Measurements from ENCODE around the gene AHCYL2.
A peak's percentile ranks its signal among the peaks of the same experiment; 100 is the strongest.
"Not testable (repeated sequence)": the region's sequence is repeated elsewhere in the genome, so short reads cannot be mapped to it uniquely, and the experiment has no call there.

Gene AHCYL2

DNA sequence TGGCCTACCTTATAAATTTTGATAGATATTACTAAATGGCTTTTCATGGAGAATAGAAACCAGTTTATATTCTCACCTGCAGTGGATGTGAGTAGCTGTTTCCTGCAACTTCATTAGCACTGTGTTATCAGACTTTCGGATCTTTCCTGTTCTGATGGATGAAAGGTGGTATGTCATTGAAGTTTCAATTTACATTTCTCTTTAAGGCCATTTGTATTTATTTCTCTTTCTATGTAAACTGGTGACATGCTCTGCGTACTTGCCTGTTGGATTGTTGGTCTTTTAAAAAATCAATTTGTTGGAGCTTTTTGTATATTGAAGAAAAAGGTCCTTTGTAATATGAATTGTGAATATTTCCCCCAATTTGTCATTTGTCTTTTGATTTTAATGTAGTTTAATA is 113.6 kb downstream of the AHCYL2 start:
- Histone ChIP-seq H3K27ac (no peak overlapping the region), H3K4me3 (no peak overlapping the region)

DNA sequence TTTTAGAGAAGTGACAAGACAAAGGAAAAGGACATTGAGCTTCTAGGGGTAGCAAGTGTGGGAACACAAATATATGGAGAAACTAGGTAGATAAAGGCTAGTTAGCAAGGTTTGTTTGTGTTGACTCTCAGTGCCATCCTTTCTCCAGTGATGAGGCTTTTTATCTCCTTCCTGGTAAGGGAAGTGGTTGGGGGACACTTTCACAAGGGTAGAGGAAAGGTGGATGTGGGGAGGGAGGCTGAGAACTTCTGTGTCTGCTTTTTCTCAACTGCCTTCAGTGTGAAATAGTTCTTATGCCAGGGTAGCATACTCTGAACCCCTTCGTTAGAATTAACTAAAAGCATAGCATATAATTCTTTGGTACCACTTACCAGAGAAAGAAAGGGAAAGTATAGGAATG is 116.4 kb downstream of the AHCYL2 start:
- Histone ChIP-seq H3K27ac (no peak overlapping the region), H3K4me3 (no peak overlapping the region)

DNA sequence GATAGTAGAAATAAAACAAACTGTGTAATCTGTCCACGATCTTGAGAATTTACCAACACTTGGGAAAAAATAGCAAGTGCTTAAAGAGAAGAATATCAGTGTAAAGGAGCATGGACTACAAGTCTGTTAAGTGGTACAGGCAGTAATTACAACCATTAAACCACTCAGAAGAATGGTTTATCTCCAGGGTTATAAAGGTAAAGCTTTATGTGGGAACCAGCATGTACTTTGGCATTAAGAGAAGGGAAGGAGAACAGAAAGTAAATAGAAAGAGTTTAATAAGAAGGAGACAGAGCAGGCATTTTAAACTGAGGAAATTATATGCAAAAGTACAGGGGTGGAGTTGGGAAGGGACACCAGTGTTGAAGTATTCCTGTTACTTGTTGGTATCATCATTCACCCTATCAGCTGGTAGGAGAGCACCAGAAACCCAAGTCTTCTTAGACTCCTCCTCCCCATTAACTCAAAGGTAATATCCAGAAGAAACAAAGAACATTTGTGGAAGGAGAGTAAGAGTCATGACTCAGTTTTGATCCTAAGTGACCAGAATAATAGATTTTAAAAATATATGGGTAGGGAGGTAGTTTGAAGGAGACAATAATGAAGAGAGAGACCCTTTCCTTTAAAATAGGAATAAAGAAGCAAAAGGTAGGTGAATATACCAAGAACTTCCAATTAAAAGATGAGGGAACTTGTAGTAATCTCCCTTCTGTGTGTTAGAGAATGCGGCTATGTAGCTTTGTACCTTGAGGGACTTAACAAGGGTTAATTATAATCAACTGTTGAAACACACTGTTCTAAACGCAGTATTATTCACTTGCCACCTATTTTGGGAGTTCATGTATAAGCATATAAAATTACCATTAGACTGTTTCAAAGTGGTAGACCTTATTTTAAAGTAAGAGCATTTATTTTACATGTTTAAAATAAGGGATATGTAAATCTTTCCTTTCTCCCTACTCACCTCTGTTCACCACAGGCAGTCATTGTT is 117.3 kb downstream of the AHCYL2 start:
- Histone ChIP-seq H3K27ac (no peak overlapping the region), H3K4me3 (no peak overlapping the region)

DNA sequence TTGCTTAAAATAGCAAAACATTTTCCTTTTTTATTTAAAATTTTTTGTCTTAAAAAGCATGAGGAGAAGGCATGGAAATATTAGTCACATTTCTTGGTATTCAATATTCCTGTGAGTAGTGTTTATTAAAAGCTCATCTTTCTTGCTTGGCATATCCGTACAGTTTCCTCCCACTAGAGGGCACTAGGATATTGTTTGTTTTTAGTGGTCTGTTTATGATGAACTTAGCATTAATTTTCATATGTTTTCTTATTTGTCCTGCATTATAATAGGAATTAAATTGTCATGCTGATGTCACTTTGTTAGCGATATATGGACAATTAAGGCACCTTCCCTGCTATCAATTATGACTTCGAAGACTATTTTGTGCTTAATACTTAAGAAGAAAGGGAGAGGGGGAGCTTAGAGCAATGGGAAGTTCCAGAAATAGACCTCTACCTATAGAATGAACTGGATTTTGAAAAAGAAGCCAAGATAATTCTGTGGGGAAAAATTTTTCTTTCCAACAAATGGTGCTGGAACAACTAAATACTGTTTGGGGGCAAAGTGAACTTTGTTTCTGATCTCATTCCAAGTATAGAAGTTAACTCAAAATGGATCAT is 118.4 kb downstream of the AHCYL2 start:
- Histone ChIP-seq H3K4me3 (no peak overlapping the region), H3K27ac (no peak overlapping the region)

DNA sequence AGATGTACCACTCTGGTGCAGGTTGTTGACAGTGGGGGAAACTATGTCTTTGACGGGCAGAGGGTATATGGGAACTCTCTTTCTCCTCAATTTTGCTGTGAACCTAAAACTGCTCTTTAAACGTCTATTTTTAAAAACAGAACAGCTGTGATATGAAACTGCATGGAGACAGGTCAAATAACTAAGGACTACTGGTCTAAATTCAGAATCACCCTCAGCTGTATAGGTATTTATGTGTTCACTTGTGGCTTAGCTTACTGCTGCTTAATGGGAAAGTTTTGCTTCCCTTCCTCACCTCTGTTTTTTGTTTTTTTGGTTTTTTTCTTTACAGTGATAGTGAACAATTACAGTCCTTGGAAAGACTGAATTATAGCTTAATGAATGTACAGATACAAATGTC is 122.5 kb downstream of the AHCYL2 start:
- Histone ChIP-seq H3K27ac (no peak overlapping the region), H3K4me3 (no peak overlapping the region)

DNA sequence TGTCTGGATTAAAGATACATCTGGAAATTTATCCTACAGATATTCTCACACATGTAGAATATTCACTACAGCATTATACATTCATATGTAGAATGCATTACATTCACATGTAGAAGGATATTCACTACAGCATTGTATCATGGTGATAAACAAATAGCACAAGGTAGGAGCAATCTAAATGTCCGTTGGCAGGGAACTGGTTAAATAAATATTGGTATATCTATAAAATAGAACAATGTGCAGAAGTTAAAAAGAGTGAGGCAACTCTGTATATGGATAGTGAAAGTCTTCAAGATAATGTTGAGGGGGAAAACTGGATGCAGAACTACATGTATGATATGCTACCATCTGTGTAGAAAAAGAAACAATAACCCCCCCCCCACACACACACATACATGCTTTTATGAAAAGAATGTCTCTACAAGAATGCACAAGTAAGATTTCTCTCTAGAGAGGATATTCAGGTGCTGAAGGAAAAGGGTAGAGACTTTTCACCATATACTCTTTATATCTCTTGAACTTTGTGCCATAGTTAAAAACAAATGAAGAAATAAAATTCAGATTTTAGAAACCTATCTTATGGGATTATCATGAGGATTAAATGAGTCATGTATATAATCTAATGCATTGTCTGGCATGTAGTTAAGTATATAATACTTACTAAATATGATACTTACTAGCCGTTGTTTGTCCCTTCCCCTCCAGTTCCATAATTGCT is 123.4 kb downstream of the AHCYL2 start:
- no peak overlapping the region for H3K27ac ChIP-seq
- no peak overlapping the region for H3K4me3 ChIP-seq

DNA sequence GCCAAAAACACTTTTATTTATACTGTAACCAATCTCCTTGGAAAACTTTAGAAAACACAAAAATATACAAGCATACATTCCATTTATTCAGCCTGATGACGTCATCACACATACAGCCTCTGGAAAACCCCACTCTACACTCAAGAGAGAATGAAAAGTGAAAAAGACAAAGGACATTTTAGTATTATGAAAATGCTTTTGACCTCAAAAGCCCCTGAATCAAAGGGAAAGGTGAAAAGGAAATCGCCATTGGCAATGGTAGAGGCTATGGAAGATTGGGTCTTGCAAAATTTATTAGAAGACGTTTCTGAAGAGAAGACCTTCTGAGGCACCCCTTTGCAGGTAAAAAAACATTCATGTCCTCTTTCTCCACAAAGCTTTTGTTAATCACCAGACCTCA is 126.5 kb downstream of the AHCYL2 start:
- H3K27ac ChIP-seq: no peak overlapping the region
- H3K4me3 ChIP-seq: no peak overlapping the region

DNA sequence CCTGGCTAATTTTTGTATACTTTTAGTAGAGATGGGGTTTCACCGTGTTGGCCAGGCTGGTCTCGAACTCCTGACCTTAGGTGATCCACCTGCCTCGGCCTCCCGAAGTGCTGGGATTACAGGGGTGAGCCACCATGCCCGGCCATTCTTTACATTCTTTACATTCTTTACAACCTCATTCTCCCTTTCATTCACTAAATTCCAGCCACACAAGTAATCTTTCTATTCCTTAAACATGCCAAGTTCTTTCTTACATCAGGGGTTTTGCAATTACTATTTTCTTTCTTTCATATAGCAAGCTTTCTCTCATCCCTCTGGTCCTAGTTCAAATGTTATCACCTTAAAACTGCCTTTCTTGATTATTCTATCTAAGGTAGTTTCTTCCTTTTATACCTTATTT is 128.3 kb downstream of the AHCYL2 start:
- not testable (repeated sequence) for H3K4me3 ChIP-seq, H3K27ac ChIP-seq

DNA sequence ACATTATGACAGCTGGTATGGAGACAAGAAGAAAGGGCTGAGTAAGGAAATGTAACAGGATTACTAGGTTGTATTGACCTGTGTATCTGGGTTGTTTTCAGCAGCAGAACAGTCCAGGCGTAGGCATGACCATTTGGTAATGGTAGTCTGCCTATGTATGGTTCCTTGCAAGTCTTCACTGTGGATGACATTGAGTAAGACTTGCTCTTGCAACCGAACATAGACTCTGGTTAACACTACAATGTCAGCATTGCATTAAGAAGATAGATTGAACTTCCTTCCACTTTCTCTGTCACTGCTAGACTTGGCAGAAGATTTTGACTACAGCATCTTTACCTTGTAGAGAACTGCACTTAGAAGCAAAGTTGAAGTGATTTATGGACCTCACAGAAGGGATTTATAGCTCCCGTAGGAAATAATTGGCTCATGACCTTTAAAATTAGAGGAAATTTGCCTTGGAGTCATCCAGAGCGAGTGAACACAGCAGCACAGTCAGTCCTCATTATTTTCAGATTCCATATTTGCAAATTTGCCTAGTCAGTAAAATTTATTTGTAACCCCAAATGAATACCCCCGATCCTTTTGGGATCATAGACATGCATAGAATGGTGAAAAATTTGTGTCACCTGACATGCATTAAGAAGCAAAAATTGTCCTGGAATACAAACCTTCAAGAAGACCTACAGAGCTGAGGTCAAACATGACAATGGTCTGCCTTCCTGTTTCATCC is 129.8 kb downstream of the AHCYL2 start:
- H3K4me3 ChIP-seq: no peak overlapping the region
- H3K27ac ChIP-seq: no peak overlapping the region

DNA sequence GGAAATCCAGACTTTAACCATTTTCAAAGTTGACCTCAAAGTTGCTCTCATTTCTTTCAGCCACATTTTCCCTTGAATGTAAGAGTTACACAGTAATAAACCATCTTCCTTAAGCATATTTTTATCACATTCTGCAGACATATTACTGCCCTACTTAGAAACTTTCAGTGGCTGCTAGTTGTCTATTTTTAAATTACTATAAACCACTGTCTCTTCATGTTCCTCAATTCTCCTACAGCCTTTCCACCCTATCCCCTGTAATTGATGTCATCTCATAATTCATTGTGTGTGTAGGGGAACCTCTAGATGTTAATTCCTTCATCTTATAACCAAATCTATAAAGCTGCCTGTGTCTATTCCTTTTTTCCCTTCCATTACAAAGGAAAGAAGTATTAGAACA is 131.3 kb downstream of the AHCYL2 start:
- no peak overlapping the region for H3K27ac ChIP-seq
- H3K4me3 ChIP-seq: no peak overlapping the region

DNA sequence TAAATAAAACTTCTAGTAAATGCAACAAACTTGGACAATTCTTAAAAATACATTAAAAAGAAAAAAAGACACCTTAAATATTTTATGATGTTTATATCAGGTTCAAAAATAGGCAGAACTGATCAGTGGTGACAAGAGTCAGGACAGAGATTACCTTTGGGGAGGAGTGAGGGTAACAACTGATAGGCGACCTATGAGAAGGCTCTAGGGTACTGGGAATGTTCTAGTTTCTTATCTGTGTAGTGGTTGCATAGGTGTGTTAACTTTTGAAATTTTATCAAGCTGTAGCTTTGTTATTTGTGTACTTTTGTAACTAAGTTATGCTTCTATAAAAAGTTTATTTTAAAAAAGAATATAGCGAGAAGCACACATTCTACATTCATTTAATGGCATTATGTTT is 134.3 kb downstream of the AHCYL2 start:
- Histone ChIP-seq H3K4me3 (no peak overlapping the region), H3K27ac (no peak overlapping the region)

DNA sequence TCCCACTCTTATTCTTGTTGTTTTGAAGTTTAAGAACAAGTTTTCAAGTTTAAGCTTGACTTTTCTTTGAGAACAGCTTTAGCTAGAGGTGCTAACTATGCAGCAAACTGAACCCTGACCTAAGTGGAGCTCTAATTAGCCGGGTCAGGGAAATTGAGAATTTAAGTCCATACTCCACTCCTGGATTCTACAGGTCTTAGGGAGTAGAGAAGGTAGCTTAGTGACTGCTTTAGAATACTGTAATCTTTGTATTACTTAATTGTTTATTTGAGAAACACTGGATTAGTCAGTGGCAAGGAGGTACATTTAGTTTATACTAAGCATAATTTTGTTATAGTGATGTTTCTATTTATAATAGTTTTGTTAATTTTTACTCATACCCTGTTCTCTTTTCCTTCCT is 134.8 kb downstream of the AHCYL2 start:
- H3K27ac ChIP-seq: no peak overlapping the region
- H3K4me3 ChIP-seq: no peak overlapping the region

DNA sequence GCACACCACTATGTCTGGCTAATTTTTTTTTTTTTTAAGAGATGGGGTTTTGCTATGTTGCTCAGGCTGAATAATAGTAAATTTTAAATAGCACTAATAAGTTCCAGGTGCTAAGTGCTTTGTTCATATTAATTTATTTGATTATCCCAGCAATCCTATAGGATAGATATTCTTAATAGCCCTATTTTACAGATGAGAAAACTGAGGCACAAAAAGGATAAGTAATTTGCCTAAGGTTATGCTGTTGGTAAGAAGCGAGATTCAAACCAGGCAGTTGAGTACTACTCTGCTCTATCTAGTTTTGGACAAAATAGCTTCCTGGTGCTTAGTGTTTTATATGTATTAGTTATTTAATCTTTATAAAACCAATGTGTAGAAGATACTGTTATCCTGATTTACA is 136.9 kb downstream of the AHCYL2 start:
- Histone ChIP-seq H3K4me3 (no peak overlapping the region), H3K27ac (no peak overlapping the region)

DNA sequence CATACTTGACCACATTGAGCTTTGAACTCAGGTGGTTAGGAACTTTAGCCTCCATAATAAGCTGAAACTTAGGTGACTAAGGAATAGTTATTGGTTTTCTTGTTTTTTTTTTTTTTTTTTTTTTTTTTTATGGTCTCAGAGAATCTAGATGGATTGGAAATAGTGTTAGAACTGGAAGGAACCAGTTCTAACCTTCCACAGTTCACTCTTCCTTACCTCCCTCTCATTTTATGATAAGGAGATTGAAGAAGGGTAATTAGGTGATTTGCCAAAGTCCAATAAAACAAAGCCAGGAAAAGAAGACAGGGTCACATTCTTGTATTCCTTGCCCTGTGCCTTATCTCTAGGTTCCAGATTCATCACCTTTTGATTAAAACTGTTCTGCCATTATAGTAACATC is 137.7 kb downstream of the AHCYL2 start:
- Histone ChIP-seq H3K27ac (no peak overlapping the region), H3K4me3 (no peak overlapping the region)

DNA sequence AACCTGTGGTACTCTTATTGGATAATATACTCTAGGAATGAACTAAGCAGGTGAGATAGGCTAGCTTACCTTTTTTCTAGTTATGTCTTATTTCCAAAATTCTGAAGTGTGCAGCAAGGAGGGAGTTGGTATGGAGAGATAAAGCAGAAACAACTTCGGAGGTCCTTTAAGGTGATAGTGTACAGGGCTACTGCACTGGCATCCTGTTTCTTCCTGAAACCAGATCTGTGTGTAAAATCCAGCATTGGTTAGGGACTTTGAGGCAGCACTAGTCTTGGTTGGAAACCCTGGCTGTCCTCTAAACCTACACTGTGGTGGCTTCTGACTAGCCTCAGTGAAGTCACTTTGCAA is 142.5 kb downstream of the AHCYL2 start:
- no peak overlapping the region for H3K4me3 ChIP-seq
- H3K27ac ChIP-seq: peak overlapping the region in 3 of 21 experiments; percentile 5 to 43 (median 26)

DNA sequence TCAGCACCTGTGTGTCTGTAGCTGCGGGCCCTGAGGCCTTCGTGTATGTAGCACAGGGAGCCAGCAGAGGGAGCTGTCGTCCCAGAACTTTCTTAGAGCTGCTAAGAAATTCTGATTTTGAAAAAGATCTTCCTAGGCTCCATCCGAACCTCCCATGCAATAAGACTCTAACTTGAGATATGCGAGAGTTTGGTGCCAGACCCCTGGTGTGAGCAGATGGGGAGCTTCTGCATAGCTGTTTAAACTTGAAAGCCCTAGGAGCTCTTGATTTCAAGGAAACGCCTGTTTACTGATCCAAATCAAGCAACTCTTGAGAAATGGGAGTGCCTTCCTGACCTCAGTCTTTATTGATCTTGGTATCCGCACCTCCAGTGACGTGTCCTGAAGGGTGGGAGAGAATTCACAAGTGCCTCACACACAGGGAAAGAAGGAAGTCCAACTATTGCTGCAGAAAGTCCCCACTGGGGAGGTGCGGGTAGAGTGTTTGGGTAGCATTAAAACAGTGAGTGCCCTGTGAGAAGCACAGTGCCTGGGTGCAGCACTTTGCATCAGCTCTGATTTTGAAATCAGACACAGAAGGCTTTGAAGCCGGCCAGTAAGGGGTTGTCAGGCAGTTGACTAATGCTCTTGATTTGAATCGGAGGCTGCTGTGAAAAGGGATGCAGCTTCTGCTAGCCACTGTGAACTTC is 143.0 kb downstream of the AHCYL2 start:
- peak overlapping the region in 10 of 21 experiments; percentile 4 to 63 (median 45) for H3K27ac ChIP-seq

DNA sequence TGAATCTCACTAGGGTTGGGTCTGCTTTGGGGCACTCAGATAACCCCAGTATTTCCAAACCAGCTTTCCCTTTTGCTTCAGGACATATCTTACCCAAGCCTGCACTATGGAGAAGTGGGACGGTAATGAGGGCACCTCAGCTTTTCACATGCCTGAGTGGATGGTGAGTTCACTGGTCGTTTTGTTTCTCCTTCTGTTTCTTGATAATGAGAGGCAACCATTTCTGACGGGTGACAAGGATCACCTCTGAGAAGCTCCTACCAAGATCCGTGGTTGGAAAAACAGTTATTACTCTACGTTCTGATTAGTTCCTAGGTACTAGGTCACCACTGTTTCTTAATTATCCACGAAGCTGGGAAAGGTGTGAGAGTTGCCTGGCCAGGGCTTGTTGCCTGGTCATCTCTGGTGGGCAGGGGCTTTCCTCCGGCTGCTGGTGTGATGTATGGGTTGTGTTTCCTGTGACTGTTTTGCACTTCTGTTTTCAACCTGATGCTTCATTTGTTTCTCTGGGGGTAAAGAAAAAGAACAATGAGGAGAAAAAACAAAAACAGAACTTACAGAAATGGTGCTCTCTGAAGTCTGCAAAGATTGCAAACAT is 143.7 kb downstream of the AHCYL2 start:
- Histone ChIP-seq H3K4me3 (peak overlapping the region in 1 of 7 experiments; percentile 12), H3K27ac (peak overlapping the region in 10 of 21 experiments; percentile 4 to 63 (median 45))

More for the DNA sequence above, 143.0 kb downstream of the AHCYL2 start:
- H3K4me3 ChIP-seq: peak overlapping the region in 1 of 7 experiments; percentile 12

DNA sequence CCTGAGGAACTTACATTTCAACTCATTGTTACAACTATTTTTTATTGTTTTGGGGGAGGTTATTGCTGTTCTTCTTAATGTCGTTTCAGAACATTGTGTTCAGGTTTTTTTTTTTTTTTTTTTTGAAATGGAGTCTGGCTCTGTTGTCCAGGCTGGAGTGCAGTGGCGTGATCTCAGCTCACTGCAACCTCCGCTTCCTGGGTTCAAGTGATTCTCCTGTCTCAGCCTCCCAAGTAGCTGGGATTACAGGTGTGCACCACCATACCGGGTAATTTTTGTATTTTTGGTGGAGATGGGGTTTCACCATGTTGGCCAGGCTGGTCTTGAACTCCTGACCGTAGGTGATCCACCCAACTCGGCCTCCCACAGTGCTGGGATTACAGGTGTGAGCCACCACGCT is 144.6 kb downstream of the AHCYL2 start:
- not testable (repeated sequence) for H3K27ac ChIP-seq, H3K4me3 ChIP-seq

DNA sequence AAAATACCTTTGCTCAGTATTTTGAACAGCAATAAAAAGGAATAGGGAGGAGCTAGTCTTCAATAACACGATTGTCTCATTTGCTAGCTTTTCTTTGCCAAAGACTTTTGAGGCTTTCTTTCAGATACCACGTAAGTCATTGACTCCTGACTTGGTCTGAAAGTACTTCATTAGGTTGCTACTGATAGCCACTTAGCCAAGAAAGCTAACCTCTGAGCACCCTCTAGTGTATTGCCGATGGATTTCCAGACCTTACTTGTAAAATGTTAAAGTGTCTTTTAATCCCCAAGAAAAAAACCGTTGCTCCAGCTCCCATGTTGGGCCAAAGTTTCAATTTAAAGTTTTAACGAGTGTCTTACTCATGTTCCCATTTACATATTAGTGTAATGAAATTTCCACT is 146.0 kb downstream of the AHCYL2 start:
- H3K27ac ChIP-seq: peak overlapping the region in 2 of 21 experiments; percentile 22 to 52
- H3K4me3 ChIP-seq: no peak overlapping the region

All from skin epidermis (tissue), 12 donors.